ENCODE measurements around the gene MYL4. TPM values are rescaled to one million over a fixed set of nuclear protein-coding genes. Genes with fewer than 3 reads are reported as not detected.
"Not testable (repeated sequence)": the region's sequence is repeated elsewhere in the genome, so short reads cannot be mapped to it uniquely, and the experiment has no call there.

Gene MYL4
- total RNA-seq, 1 donor = not detected

GRCh38 chr17:47207143-47208067 is 1.7 kb upstream of the MYL4 start:
- no peaks in the 10 kb centered on the region for H3K9me3 ChIP-seq (ENCODE audit: low read depth, low read length)
- H3K27me3 ChIP-seq (ENCODE audit: insufficient read depth, low read length) = no peaks in the 10 kb centered on the region
- no peak overlapping the region for H3K4me3 ChIP-seq (ENCODE audit: low read length)
- peaks cover 40% of the 10 kb centered on the region for H3K4me1 ChIP-seq (ENCODE audit: insufficient read depth, low read length)

GRCh38 chr17:47209499-47209898 is 351 bp downstream of the MYL4 start:
- Histone ChIP-seq H3K4me1 (ENCODE audit: insufficient read depth, low read length) (peaks cover 30% of the 10 kb centered on the region), H3K4me3 (ENCODE audit: low read length) (no peak overlapping the region), H3K9me3 (ENCODE audit: low read depth, low read length) (no peaks in the 10 kb centered on the region), H3K27me3 (ENCODE audit: insufficient read depth, low read length) (no peaks in the 10 kb centered on the region)

GRCh38 chr17:47210105-47210504 is 957 bp downstream of the MYL4 start:
- H3K27me3 ChIP-seq (ENCODE audit: insufficient read depth, low read length) = no peaks in the 10 kb centered on the region
- H3K9me3 ChIP-seq (ENCODE audit: low read depth, low read length) = no peaks in the 10 kb centered on the region
- H3K4me3 ChIP-seq (ENCODE audit: low read length) = no peak overlapping the region
- peaks cover 23% of the 10 kb centered on the region for H3K4me1 ChIP-seq (ENCODE audit: insufficient read depth, low read length)

GRCh38 chr17:47210779-47211178 is 1.6 kb downstream of the MYL4 start:
- no peaks in the 10 kb centered on the region for H3K27me3 ChIP-seq (ENCODE audit: insufficient read depth, low read length)
- H3K4me3 ChIP-seq (ENCODE audit: low read length) = no peak overlapping the region
- H3K9me3 ChIP-seq (ENCODE audit: low read depth, low read length) = no peaks in the 10 kb centered on the region
- H3K4me1 ChIP-seq (ENCODE audit: insufficient read depth, low read length) = peaks cover 17% of the 10 kb centered on the region

- no peaks in the 10 kb centered on the region for H3K27me3 ChIP-seq (ENCODE audit: insufficient read depth, low read length)
- no peaks in the 10 kb centered on the region for H3K9me3 ChIP-seq (ENCODE audit: low read depth, low read length)
- peaks cover 6% of the 10 kb centered on the region for H3K4me1 ChIP-seq (ENCODE audit: insufficient read depth, low read length)
- H3K4me3 ChIP-seq (ENCODE audit: low read length) = no peak overlapping the region
These were observed 3.3 kb downstream of the MYL4 start for GRCh38 chr17:47212458-47212857.

- Histone ChIP-seq H3K27me3 (ENCODE audit: insufficient read depth, low read length) (no peaks in the 10 kb centered on the region), H3K4me3 (ENCODE audit: low read length) (no peak overlapping the region), H3K9me3 (ENCODE audit: low read depth, low read length) (no peaks in the 10 kb centered on the region), H3K4me1 (ENCODE audit: insufficient read depth, low read length) (peaks cover 12% of the 10 kb centered on the region)
These were observed 4.4 kb downstream of the MYL4 start for GRCh38 chr17:47213540-47213939.

GRCh38 chr17:47214931-47215330 is 5.8 kb downstream of the MYL4 start:
- Histone ChIP-seq H3K27me3 (ENCODE audit: insufficient read depth, low read length) (no peaks in the 10 kb centered on the region), H3K9me3 (ENCODE audit: low read depth, low read length) (no peaks in the 10 kb centered on the region), H3K4me1 (ENCODE audit: insufficient read depth, low read length) (peaks cover 26% of the 10 kb centered on the region), H3K4me3 (ENCODE audit: low read length) (no peak overlapping the region)

- not testable (repeated sequence) for H3K27me3 ChIP-seq (ENCODE audit: insufficient read depth, low read length); H3K9me3 ChIP-seq (ENCODE audit: low read depth, low read length); H3K4me3 ChIP-seq (ENCODE audit: low read length)
- H3K4me1 ChIP-seq (ENCODE audit: insufficient read depth, low read length) = peaks cover 42% of the 10 kb centered on the region
These were observed 7.7 kb downstream of the MYL4 start for GRCh38 chr17:47216821-47217220.

GRCh38 chr17:47217279-47217678 is 8.1 kb downstream of the MYL4 start:
- not testable (repeated sequence) for H3K27me3 ChIP-seq (ENCODE audit: insufficient read depth, low read length); H3K9me3 ChIP-seq (ENCODE audit: low read depth, low read length); H3K4me3 ChIP-seq (ENCODE audit: low read length)
- peaks cover 42% of the 10 kb centered on the region for H3K4me1 ChIP-seq (ENCODE audit: insufficient read depth, low read length)

- Histone ChIP-seq H3K4me1 (ENCODE audit: insufficient read depth, low read length) (peaks cover 42% of the 10 kb centered on the region), H3K9me3 (ENCODE audit: low read depth, low read length) (no peaks in the 10 kb centered on the region), H3K4me3 (ENCODE audit: low read length) (no peak overlapping the region), H3K27me3 (ENCODE audit: insufficient read depth, low read length) (no peaks in the 10 kb centered on the region)
These were observed 9.8 kb downstream of the MYL4 start for GRCh38 chr17:47218896-47219430.

- Histone ChIP-seq H3K4me3 (ENCODE audit: low read length) (no peak overlapping the region), H3K9me3 (ENCODE audit: low read depth, low read length) (no peaks in the 10 kb centered on the region), H3K27me3 (ENCODE audit: insufficient read depth, low read length) (no peaks in the 10 kb centered on the region), H3K4me1 (ENCODE audit: insufficient read depth, low read length) (peaks cover 43% of the 10 kb centered on the region)
These were observed 10.7 kb downstream of the MYL4 start for GRCh38 chr17:47219621-47220475.

GRCh38 chr17:47220531-47220999 is 11.4 kb downstream of the MYL4 start:
- no peaks in the 10 kb centered on the region for H3K27me3 ChIP-seq (ENCODE audit: insufficient read depth, low read length)
- peaks cover 50% of the 10 kb centered on the region for H3K4me1 ChIP-seq (ENCODE audit: insufficient read depth, low read length)
- no peak overlapping the region for H3K4me3 ChIP-seq (ENCODE audit: low read length)
- no peaks in the 10 kb centered on the region for H3K9me3 ChIP-seq (ENCODE audit: low read depth, low read length)

GRCh38 chr17:47221154-47221553 is 12.0 kb downstream of the MYL4 start:
- Histone ChIP-seq H3K9me3 (ENCODE audit: low read depth, low read length) (no peaks in the 10 kb centered on the region), H3K4me3 (ENCODE audit: low read length) (no peak overlapping the region), H3K4me1 (ENCODE audit: insufficient read depth, low read length) (peaks cover 54% of the 10 kb centered on the region), H3K27me3 (ENCODE audit: insufficient read depth, low read length) (no peaks in the 10 kb centered on the region)

GRCh38 chr17:47222047-47222446 is 12.9 kb downstream of the MYL4 start:
- no peak overlapping the region for H3K4me3 ChIP-seq (ENCODE audit: low read length)
- no peaks in the 10 kb centered on the region for H3K27me3 ChIP-seq (ENCODE audit: insufficient read depth, low read length)
- H3K9me3 ChIP-seq (ENCODE audit: low read depth, low read length) = no peaks in the 10 kb centered on the region
- H3K4me1 ChIP-seq (ENCODE audit: insufficient read depth, low read length) = peaks cover 52% of the 10 kb centered on the region

GRCh38 chr17:47223007-47223406 is 13.9 kb downstream of the MYL4 start:
- H3K27me3 ChIP-seq (ENCODE audit: insufficient read depth, low read length) = no peaks in the 10 kb centered on the region
- H3K4me3 ChIP-seq (ENCODE audit: low read length) = no peak overlapping the region
- H3K4me1 ChIP-seq (ENCODE audit: insufficient read depth, low read length) = peaks cover 45% of the 10 kb centered on the region
- no peaks in the 10 kb centered on the region for H3K9me3 ChIP-seq (ENCODE audit: low read depth, low read length)

Data from mononuclear cell (primary cell).